Measurements from ENCODE around the gene MCRS1.
"Not testable (repeated sequence)": the region's sequence is repeated elsewhere in the genome, so short reads cannot be mapped to it uniquely, and the experiment has no call there.

Gene MCRS1

GRCh38 chr12:49509681-49510080, 58.3 kb downstream of the MCRS1 start:
- DNase-seq: not testable (repeated sequence)

Data from SHP77 (cell line).